Measurements from ENCODE around the gene FAM78B.
A peak's percentile ranks its signal among the peaks of the same experiment; 100 is the strongest.

The FAM78B gene

DNA sequence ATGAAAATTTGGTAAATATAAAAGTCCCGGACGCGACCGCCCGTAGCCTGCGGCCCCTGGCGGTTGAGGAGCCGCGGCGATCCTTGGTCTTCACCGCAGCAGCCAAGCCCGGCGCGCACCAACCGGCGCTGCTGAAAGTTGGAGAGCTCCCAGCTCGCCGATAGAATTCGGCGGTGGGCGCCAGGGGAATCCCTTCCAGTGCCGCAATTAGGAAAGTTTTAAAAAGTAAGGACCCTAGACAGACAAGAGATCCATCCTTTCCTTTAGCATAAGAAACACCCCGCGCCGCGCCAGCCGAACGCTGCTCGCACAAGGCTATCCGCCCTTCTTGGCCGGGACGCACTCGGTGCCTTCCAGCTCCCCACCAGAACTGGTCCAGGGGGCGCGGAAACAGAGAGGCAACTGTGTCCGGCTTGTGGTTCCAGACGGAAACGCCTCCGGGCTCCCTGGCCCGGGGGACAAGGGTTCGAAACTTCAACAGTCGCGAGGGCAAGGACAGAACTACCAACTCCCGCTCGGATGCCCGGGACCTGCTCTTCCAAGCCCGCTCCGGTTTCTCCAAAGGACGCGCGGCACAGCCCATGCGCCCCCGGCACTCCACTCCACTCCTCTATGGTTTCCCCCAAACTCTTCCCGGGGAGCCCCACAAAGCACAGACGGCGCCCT lies 1.7 kb downstream of the FAM78B start:
- DNase-seq = peak; percentile 38

DNA sequence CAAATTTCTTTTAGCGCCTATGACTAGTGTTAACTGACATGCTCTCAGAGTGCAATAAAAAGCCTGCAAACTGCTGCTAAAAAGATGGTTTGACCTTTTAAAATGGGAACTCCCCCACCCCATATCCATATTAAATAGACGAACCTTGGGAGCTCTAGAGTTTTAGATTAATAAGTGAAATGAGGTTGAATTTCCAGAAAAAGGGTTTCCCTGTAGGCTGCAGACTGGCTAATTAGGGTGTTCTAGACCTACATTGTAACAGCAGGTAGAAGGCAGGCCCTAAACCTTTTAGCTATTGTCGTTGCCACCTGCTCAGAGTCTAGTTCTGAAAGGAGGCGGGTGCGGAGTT lies 2.2 kb downstream of the FAM78B start:
- ATAC-seq = no peak
- DNase-seq = no peak

More for the DNA sequence above, 1.7 kb downstream of the FAM78B start:
- ATAC-seq = peak; percentile 5

DNA sequence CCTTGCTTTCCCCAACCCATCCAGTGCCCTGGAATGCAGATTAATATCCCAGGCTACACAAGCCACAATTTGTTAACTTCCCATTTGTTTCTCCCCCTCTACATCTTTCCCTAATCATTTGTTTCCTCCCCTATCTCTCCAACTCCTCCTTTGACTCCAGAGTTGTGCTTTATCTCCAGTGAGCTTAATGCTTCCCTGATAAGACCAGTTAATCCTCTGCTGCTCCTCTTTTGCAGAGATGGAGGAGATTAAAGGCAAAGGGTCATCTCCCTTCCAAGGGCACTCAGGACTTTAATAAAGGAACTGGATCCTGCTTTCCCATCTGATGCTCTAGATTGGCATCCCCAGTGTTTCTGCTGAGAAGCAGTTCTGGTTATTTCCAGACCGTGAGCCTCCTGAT lies 7.1 kb downstream of the FAM78B start:
- no peak for DNase-seq
- ATAC-seq = no peak

- DNase-seq (no peak), ATAC-seq (no peak)
These were observed 10.1 kb downstream of the FAM78B start for GRCh38 chr1:166156674-166157073.

DNA sequence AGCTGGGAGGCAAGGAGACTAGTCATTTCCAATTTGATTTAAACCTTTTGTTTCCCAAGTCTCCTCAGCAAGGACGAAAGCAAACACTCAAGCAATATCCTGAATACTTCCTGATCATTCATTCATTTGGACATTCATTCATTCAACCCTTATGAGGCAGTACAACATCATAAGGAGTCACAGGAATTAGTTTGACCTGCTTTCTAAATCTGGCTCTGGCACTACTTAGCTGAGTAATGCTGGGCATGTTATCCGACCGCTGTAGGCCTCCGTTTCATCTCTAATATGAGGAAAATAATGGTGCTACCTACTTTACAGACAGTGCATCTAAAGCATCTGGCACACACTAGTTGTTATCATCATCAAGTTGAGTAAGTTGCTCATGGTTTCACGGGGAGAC lies 11.7 kb downstream of the FAM78B start:
- DNase-seq = no peak
- ATAC-seq = no peak

GRCh38 chr1:166153525-166154314 lies 13.1 kb downstream of the FAM78B start:
- no peak for ATAC-seq
- DNase-seq = no peak

DNA sequence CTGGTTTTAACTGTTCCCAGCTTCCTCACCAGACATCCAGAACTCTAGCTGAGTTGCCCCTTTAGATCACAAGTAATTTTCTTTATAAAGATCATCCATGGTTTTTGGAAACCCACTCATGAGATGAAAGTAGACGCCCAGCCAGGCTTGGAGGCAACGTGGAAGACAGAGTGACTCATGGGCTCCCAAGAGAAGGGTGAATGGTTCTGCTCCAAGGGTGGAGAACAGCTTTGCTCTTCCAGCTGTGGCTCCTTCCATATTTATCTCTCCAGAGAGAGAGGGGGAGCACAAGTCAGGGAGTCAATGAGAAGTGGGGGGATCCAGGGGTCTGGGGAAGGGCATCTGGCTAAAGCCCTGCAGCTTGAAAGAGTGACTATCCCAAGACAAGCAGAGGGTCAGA lies 13.8 kb downstream of the FAM78B start:
- ATAC-seq (no peak), DNase-seq (no peak)

- ATAC-seq (no peak), DNase-seq (no peak)
These were observed 15.0 kb downstream of the FAM78B start for GRCh38 chr1:166151804-166152203.

GRCh38 chr1:166145499-166145898 lies 21.3 kb downstream of the FAM78B start:
- DNase-seq (no peak), ATAC-seq (no peak)

GRCh38 chr1:166141969-166142368 lies 24.8 kb downstream of the FAM78B start:
- DNase-seq (no peak), ATAC-seq (no peak)

- ATAC-seq (no peak), DNase-seq (no peak)
These were observed 26.6 kb downstream of the FAM78B start for GRCh38 chr1:166140251-166140650.

GRCh38 chr1:166139735-166140134 lies 27.1 kb downstream of the FAM78B start:
- no peak for DNase-seq
- no peak for ATAC-seq

GRCh38 chr1:166136699-166137401 lies 30.0 kb downstream of the FAM78B start:
- DNase-seq (no peak), ATAC-seq (no peak)

DNA sequence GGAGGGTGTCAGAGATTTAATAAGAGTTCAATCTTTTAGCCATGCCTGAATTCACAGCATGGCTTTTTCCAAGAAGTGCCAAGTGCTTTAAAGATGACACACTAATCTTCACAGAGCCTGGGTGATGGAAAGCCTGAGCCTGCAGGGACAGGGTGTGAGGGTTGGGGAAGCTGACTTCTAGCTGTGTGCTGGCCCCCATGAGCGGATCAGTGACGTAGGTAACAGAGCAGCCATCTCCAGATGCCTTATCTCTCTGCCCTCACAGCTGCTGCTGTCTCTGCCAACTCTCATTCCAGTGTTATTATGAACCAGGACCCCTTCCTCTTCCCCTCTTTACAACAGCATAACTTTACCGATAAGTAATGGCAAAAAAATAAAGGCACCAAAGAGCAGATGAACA lies 30.6 kb downstream of the FAM78B start:
- ATAC-seq (peak; percentile 14), DNase-seq (no peak)

DNA sequence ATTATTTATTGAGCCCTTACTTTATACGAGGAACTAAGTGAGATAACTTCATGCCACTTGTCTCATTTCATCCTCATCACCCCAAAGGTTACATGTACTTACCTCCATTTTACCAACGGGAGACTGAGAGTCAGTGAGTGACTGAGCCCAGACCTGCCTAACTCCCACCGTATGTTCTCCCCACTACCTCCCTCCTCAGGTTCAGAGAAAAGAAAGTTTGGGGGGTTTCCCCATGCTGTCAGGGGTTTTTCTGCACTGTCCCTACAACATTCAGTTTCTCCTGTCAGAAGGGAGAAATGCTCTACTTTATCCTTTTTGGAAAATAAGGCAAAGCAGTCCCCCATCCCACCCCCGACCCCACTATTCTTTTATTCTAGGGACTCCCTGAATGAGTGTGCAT lies 32.9 kb downstream of the FAM78B start:
- ATAC-seq (no peak), DNase-seq (no peak)

- DNase-seq = peak; percentile 13
These were observed 33.4 kb downstream of the FAM78B start for GRCh38 chr1:166133276-166133841.

GRCh38 chr1:166132496-166132895 lies 34.3 kb downstream of the FAM78B start:
- ATAC-seq = no peak

More at GRCh38 chr1:166133276-166133841, 33.4 kb downstream of the FAM78B start:
- ATAC-seq = no peak

GRCh38 chr1:166129006-166129405 lies 37.8 kb downstream of the FAM78B start:
- ATAC-seq (no peak), DNase-seq (no peak)

More at GRCh38 chr1:166132496-166132895, 34.3 kb downstream of the FAM78B start:
- no peak for DNase-seq

DNA sequence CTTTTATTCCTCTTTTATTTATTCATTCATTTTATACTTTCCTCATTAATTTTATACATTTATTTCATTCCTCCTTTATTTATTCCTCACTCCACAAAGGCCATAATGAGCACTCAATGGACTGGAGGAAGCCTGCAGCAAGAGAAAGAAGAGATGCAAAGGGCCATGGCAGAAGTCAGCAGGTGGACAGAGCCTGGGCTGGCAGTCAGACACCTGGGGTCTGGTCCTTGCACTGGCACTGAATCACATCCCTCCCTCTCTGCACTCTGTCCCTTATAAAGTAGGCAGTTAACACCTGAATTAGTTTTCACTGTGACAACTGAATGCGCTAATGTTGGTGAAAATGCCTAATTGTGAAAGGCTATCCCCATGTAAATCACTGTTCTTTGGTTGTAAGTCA lies 38.6 kb downstream of the FAM78B start:
- ATAC-seq = no peak
- DNase-seq = no peak

DNA sequence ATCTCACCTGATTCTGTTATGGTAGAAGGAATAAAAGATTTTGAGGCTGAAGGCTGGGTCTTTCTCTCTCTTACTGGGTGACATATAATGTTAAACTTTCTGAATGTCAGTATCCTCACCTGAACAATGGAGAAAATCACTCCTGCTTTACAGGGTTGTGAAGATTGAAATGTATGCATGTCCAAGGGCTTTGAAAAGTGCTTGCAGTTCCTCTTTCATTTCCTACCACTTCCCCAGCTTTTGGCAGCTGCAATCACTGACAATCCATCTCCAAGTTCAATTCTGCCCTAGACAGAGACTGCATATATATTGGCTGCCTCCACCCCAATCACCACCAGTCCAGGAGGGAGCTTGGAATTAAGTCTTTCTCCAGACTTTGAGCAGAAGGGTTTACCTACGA lies 39.8 kb downstream of the FAM78B start:
- DNase-seq (no peak), ATAC-seq (no peak)

GRCh38 chr1:166122873-166123466 lies 43.8 kb downstream of the FAM78B start:
- DNase-seq (no peak), ATAC-seq (no peak)

GRCh38 chr1:166121010-166121409 lies 45.8 kb downstream of the FAM78B start:
- ATAC-seq (no peak), DNase-seq (no peak)
